ENCODE measurements around the gene PPARD. TPM values are rescaled to one million over a fixed set of nuclear protein-coding genes. Genes with fewer than 3 reads are reported as not detected.

Gene PPARD
- total and polyA plus RNA-seq, 2 of the 13 experiments (the other 11 are each of a cell fraction or from before 2014, with no cell fraction given) = 6.1 to 13.3 TPM

- TF ChIP-seq, protein P1, sequence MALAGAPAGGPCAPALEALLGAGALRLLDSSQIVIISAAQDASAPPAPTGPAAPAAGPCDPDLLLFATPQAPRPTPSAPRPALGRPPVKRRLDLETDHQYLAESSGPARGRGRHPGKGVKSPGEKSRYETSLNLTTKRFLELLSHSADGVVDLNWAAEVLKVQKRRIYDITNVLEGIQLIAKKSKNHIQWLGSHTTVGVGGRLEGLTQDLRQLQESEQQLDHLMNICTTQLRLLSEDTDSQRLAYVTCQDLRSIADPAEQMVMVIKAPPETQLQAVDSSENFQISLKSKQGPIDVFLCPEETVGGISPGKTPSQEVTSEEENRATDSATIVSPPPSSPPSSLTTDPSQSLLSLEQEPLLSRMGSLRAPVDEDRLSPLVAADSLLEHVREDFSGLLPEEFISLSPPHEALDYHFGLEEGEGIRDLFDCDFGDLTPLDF (CRISPR knock-in tag; IDR thresholded peaks at IDR 0.05) = no peak
- no peak for TF ChIP-seq ZNF75D (CRISPR knock-in tag; IDR thresholded peaks at IDR 0.05; ENCODE audit: borderline replicate concordance)
- no peak for TF ChIP-seq BRCA1 (CRISPR knock-in tag; IDR thresholded peaks at IDR 0.05)
- no peak for TF ChIP-seq MLX (CRISPR knock-in tag; IDR thresholded peaks at IDR 0.05)
- H3K4me3 ChIP-seq (replicated peaks in 1 of 3; ENCODE audit: insufficient read depth in 1 of 3, low read depth in 2 of 3, low read length in 3 of 3) = no peak overlapping the region
- H3K4me1 ChIP-seq (ENCODE audit: insufficient read depth, low read length) = peaks cover 65% of the 10 kb centered on the region
- H3K36me3 ChIP-seq (replicated peaks in 1 of 2; ENCODE audit: control insufficient read depth in 1 of 2, insufficient read depth in 2 of 2, low read length in 2 of 2) = no peaks in the 10 kb centered on the region; a peak in 1 of 5 replicates
- BruUV-seq (replicated peaks) = no TSS peak
- in situ Hi-C loops (cut with HindIII; ENCODE audit: extremely low pct_ligation_motif_present, low pct_unique_long_range_greater_than_20kb) (no loop called here), intact Hi-C loops (cut with micrococcal nuclease; ENCODE audit: unreplicated experiment) (loop anchor here (1.0 to 5.0 kb wide), 2 partner anchors 7 to 35 kb away; no protein-coding TSS in a partner anchor)
- 98% methylated on average over 5 of the region's 5 CpGs for WGBS (ENCODE audit: low lambda C conversion rate)
- no peak for ATAC-seq
- CTCF ChIA-PET (ENCODE audit: low intra/inter-chr PET ratio, low total read pairs) = no interaction called here
- peak overlapping the region; percentile 63 for H3K27ac ChIP-seq (ENCODE audit: extremely low read length, insufficient read depth, low read length)
- no peaks in the 10 kb centered on the region for H4K20me1 ChIP-seq (ENCODE audit: insufficient read depth, low read length)
- no peak for DNase-seq (ENCODE audit: low spot score)
- peaks cover 21% of the 10 kb centered on the region for H3K79me2 ChIP-seq (ENCODE audit: insufficient read depth, low read length)
- H3K27me3 ChIP-seq (ENCODE audit: control insufficient read depth in 1 of 2, insufficient read depth in 2 of 2, low read length in 2 of 2) = no peaks in the 10 kb centered on the region
- POLR2A ChIA-PET = interaction anchor here (1.1 kb wide), 1 partner anchor 10 kb away, joined by 5 read pairs; no protein-coding TSS in a partner anchor
- H3K9me3 ChIP-seq (ENCODE audit: low read length) = no peaks in the 10 kb centered on the region
- H3K9ac ChIP-seq (ENCODE audit: insufficient read depth, low read depth, low read length) = peak overlapping the region; percentile 20; the same call in 1 of the 2 replicates
- no peak overlapping the region for H3K4me2 ChIP-seq (ENCODE audit: low read depth, low read length)
- no peak for FAIRE-seq
- no peak overlapping the region for H2AFZ ChIP-seq (ENCODE audit: low read length)
These were observed 25.3 kb downstream of the PPARD start for GRCh38 chr6:35367646-35368037.

All from HepG2 (cell line).